GM12873 (cell line): ENCODE results near the gene PEX3.

Experiments used
- TF ChIP-seq, protein P1 (sequence below): IDR thresholded peaks from 2 replicates; pipeline ENCODE4 v1.5.1; 2012; ENCODE audit warnings: low read depth, mild to moderate bottlenecking, moderate library complexity, low read length, control low read depth; ENCODE audit not compliant: insufficient read depth; ENCODE audit errors: missing control alignments

The PEX3 gene

DNA sequence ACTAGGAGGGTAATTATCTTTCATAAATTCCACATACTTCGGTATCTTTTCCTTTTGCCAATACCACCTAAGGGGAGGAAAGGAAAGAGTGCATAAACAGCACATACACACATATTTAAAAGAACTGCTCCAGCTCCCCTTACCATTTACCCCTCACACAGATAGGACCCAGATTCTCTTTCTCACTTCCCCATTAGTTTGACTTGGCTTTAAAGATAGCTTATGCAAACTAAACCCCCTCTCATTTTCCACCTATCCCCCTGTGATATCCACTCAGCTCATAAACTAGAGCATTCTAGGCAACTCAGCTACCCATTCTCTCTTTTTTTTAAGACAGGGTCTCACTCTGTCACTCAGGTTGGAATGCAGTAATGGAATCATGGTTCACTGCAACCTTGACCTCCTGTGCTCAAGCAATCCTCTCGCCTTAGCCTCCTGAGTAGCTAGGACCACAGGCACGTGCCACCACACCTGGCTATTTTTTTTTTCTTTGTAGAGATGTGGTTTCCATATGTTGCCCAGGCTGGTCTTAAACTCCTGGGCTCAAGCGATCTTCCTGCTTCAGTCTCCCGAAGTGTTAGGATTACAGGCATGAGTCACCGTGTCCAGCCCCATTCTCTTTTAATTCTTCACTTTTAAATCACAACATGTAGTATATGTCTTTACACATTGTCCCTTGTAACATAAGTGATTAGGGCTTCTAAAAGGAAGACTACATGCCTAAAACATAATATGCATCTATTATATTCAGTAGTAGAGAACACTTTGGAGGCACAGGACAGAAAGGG, 56.9 kb downstream of the PEX3 start:
- TF ChIP-seq, protein P1, sequence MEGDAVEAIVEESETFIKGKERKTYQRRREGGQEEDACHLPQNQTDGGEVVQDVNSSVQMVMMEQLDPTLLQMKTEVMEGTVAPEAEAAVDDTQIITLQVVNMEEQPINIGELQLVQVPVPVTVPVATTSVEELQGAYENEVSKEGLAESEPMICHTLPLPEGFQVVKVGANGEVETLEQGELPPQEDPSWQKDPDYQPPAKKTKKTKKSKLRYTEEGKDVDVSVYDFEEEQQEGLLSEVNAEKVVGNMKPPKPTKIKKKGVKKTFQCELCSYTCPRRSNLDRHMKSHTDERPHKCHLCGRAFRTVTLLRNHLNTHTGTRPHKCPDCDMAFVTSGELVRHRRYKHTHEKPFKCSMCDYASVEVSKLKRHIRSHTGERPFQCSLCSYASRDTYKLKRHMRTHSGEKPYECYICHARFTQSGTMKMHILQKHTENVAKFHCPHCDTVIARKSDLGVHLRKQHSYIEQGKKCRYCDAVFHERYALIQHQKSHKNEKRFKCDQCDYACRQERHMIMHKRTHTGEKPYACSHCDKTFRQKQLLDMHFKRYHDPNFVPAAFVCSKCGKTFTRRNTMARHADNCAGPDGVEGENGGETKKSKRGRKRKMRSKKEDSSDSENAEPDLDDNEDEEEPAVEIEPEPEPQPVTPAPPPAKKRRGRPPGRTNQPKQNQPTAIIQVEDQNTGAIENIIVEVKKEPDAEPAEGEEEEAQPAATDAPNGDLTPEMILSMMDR = no peak

- TF ChIP-seq, protein P1 = no peak
Observed at GRCh38 chr6:143510991-143511891, 60.6 kb downstream of the PEX3 start, which contains the start of gene FUCA2. TSS of gene FUCA2 (minus strand) at chr6:143511720. CDS start at chr6:143511634, 86 bp downstream.

- TF ChIP-seq, protein P1 = peak; percentile 73
Observed at GRCh38 chr6:143513410-143513809, 62.8 kb downstream of the PEX3 start.

- TF ChIP-seq, protein P1 = no peak
Observed at GRCh38 chr6:143515061-143515760, 64.6 kb downstream of the PEX3 start.

DNA sequence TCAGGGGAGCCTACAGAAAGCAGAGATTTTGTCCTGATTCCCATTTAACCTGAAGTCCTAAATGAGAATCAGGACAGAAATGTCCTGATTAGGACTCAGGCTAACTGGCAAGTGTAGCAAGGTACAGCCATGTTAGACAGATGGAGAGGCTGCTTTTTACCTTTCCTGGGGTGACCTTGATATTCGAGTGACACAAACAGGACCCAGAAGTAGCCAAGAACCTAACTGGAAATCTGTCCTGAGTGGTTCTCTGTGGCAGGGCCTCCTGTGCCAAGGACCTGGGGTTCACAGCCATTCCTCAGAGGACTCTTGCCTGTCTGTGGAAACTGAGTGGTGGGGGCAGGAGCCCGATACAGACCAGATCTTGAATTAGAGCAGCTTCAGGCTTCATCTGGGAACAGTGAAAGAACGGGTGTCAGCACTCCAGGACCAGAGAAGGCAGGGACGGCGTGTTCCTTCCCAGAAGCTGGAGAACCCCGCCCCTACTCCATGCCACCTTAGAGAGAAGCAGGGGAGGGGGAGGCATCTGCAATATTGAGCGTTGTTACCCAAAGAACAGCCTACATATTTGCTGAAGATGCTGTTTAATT, 65.3 kb downstream of the PEX3 start:
- TF ChIP-seq, protein P1 = no peak

GRCh38 chr6:143516690-143517446, 66.3 kb downstream of the PEX3 start:
- TF ChIP-seq, protein P1 = no peak
